GM13977 (cell line): ENCODE data around the gene NETO2.

Experiments used
- DNase-seq: peaks from one replicate; pipeline ENCODE4 v3.0.0; 2012; ENCODE audit warnings: low spot score
- CTCF ChIP-seq: IDR thresholded peaks from 2 replicates; pipeline ENCODE4 v1.5.1; 2012; ENCODE audit warnings: mild to moderate bottlenecking, control low read depth; ENCODE audit not compliant: insufficient read depth; ENCODE audit errors: extremely low read depth, missing control alignments
- in situ Hi-C: fragments of 300-500 bp; cut with MboI; formaldehyde crosslinking; loops from one replicate; pipeline ENCODE4 v1.12.0; 2022; ENCODE audit warnings: low sequenced_read_pairs, low pct_unique_long_range_greater_than_20kb, mixed read lengths, inconsistent platforms; ENCODE audit not compliant: unreplicated experiment

The NETO2 gene

GRCh38 chr16:47054306-47054705, 89.4 kb downstream of the NETO2 start:
- no peak for DNase-seq
- in situ Hi-C loops: no loop called here
- TF ChIP-seq CTCF: no peak

GRCh38 chr16:47053895-47054294, 89.8 kb downstream of the NETO2 start:
- in situ Hi-C loops: no loop called here
- no peak for DNase-seq
- no peak for TF ChIP-seq CTCF

GRCh38 chr16:47052666-47053640, 90.8 kb downstream of the NETO2 start:
- TF ChIP-seq CTCF: no peak
- in situ Hi-C loops: no loop called here
- DNase-seq: no peak

GRCh38 chr16:47051031-47051430, 92.7 kb downstream of the NETO2 start:
- in situ Hi-C loops: no loop called here
- no peak for TF ChIP-seq CTCF
- no peak for DNase-seq

GRCh38 chr16:47049901-47050583, 93.7 kb downstream of the NETO2 start:
- DNase-seq: no peak
- in situ Hi-C loops: no loop called here
- TF ChIP-seq CTCF: no peak

- in situ Hi-C loops: no loop called here
- DNase-seq: no peak
- no peak for TF ChIP-seq CTCF
These were observed 96.1 kb downstream of the NETO2 start for GRCh38 chr16:47047524-47048203.
